Ishikawa (cell line): ENCODE measurements around the gene VTI1B.

Source experiments
- CEBPB ChIP-seq: IDR thresholded peaks from 2 replicates; pipeline ENCODE4 v1.6.1; 2012
- CREB1 ChIP-seq: IDR thresholded peaks from 2 replicates; pipeline ENCODE4 v1.6.1; 2012; ENCODE audit warnings: low read depth
- EGR1 ChIP-seq: IDR thresholded peaks from 2 replicates; pipeline ENCODE4 v1.6.1; 2012
- EP300 ChIP-seq: IDR thresholded peaks from 2 replicates; pipeline ENCODE4 v1.6.1; 2012; ENCODE audit warnings: borderline replicate concordance
- FOXM1 ChIP-seq: IDR thresholded peaks from 2 replicates; pipeline ENCODE4 v1.6.1; 2012; ENCODE audit warnings: low read depth, borderline replicate concordance
- MAX ChIP-seq: IDR thresholded peaks from 2 replicates; pipeline ENCODE4 v1.6.1; 2012
- NFIC ChIP-seq: IDR thresholded peaks from 2 replicates; pipeline ENCODE4 v1.6.1; 2012
- RAD21 ChIP-seq: IDR thresholded peaks from 2 replicates; pipeline ENCODE4 v1.6.1; 2012; ENCODE audit warnings: low read depth
- REST ChIP-seq: IDR thresholded peaks from 2 replicates; pipeline ENCODE4 v1.6.1; 2012; ENCODE audit warnings: low read depth, mild to moderate bottlenecking
- TAF1 ChIP-seq: IDR thresholded peaks from 2 replicates; pipeline ENCODE4 v1.6.1; 2012; ENCODE audit warnings: low read depth, mild to moderate bottlenecking
- TCF12 ChIP-seq: IDR thresholded peaks from 2 replicates; pipeline ENCODE4 v1.6.1; 2012; ENCODE audit warnings: low read depth
- TEAD4 ChIP-seq: IDR thresholded peaks from 2 replicates; pipeline ENCODE4 v1.6.1; 2012
- USF1 ChIP-seq: IDR thresholded peaks from 2 replicates; pipeline ENCODE4 v1.6.1; 2012
- YY1 ChIP-seq: IDR thresholded peaks from 2 replicates; pipeline ENCODE4 v1.6.1; 2012; ENCODE audit warnings: low read depth
- ZBTB7A ChIP-seq: IDR thresholded peaks from 2 replicates; pipeline ENCODE4 v1.6.1; 2012; ENCODE audit warnings: low read depth

The VTI1B gene

GRCh38 chr14:67599698-67600561, 74.5 kb downstream of the VTI1B start, which contains the start of gene PIGH:
PIGH (minus strand) TSS chr14:67600268; CDS start chr14:67600203, 65 bp downstream.
- TF ChIP-seq RAD21 (no peak; the same call in 1 of the 2 replicates), USF1 (no peak), FOXM1 (no peak), CEBPB (no peak), TEAD4 (no peak), CREB1 (peak; percentile 40; the same call in 1 of the 2 replicates), TCF12 (peak; percentile 37; the same call in 1 of the 2 replicates), ZBTB7A (peak; percentile 96), EGR1 (peak; percentile 29; the same call in 1 of the 2 replicates), EP300 (no peak), NFIC (no peak), YY1 (peak; percentile 59; the same call in 1 of the 2 replicates), MAX (0 out of 2 replicates have a peak, but pooled peaks have one; percentile 47), TAF1 (peak; percentile 50; the same call in 1 of the 2 replicates), REST (peak; percentile 74)
